ENCODE results near the gene ACER3.

GRCh38 chr11:76910620-76911414, 50.1 kb downstream of the ACER3 start:
- TF ChIP-seq POLR2AphosphoS5 (IDR thresholded peaks at IDR 0.05): no peak
- TF ChIP-seq, protein P1, sequence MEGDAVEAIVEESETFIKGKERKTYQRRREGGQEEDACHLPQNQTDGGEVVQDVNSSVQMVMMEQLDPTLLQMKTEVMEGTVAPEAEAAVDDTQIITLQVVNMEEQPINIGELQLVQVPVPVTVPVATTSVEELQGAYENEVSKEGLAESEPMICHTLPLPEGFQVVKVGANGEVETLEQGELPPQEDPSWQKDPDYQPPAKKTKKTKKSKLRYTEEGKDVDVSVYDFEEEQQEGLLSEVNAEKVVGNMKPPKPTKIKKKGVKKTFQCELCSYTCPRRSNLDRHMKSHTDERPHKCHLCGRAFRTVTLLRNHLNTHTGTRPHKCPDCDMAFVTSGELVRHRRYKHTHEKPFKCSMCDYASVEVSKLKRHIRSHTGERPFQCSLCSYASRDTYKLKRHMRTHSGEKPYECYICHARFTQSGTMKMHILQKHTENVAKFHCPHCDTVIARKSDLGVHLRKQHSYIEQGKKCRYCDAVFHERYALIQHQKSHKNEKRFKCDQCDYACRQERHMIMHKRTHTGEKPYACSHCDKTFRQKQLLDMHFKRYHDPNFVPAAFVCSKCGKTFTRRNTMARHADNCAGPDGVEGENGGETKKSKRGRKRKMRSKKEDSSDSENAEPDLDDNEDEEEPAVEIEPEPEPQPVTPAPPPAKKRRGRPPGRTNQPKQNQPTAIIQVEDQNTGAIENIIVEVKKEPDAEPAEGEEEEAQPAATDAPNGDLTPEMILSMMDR (IDR thresholded peaks at IDR 0.05; ENCODE audit: poor library complexity, severe bottlenecking): no peak
- no peak for TF ChIP-seq EP300 (conservative IDR thresholded peaks at IDR 0.05; ENCODE audit: poor library complexity, severe bottlenecking)
- no peak for TF ChIP-seq EZH2 (IDR thresholded peaks at IDR 0.05; ENCODE audit: borderline replicate concordance, insufficient read depth, low read length, poor library complexity, severe bottlenecking)
- TF ChIP-seq RAD21 (conservative IDR thresholded peaks at IDR 0.05): no peak
- no peak for TF ChIP-seq MXI1 (conservative IDR thresholded peaks at IDR 0.05; ENCODE audit: poor library complexity, severe bottlenecking)
